ENCODE measurements around the gene NAXD. TPM values are rescaled to one million over a fixed set of nuclear protein-coding genes. Genes with fewer than 3 reads are reported as not detected.

NAXD gene
- total RNA-seq, 1 experiment from 2014 or later: 18.7 TPM

- Histone ChIP-seq H3K9me2 (replicated peaks; ENCODE audit: low read length) (no peaks in the 10 kb centered on the region), H3K4me2 (ENCODE audit: low read length) (no peak overlapping the region), H3K4me3 (ENCODE audit: low read length) (no peak overlapping the region), H3K9ac (ENCODE audit: low read length) (no peak overlapping the region), H3K79me2 (ENCODE audit: low read length) (peaks cover 78% of the 10 kb centered on the region), H3K9me3 (ENCODE audit: low read length) (no peaks in the 10 kb centered on the region), H3K36me3 (ENCODE audit: low read depth, low read length) (no peaks in the 10 kb centered on the region), H3F3A (ENCODE audit: low read length, unreplicated experiment) (no peaks in the 10 kb centered on the region), H2AFZ (ENCODE audit: low read length) (no peak overlapping the region), H3K4me1 (ENCODE audit: insufficient read depth, low read length) (peaks cover 20% of the 10 kb centered on the region), H3K27ac (ENCODE audit: low read length) (no peak overlapping the region), H3K27me3 (ENCODE audit: low read length) (no peaks in the 10 kb centered on the region), H4K20me1 (ENCODE audit: low read length) (peaks cover 36% of the 10 kb centered on the region)
- DNase-seq (no peak), ATAC-seq (no peak)
- no peak for TF ChIP-seq CTCF (conservative IDR thresholded peaks at IDR 0.05; ENCODE audit: low read depth, low read length)
- no peak for TF ChIP-seq EZH2 (IDR thresholded peaks at IDR 0.05; ENCODE audit: low read length, unreplicated experiment)
- TF ChIP-seq EZH2phosphoT487 (IDR thresholded peaks at IDR 0.05; ENCODE audit: borderline replicate concordance, low read length): no peak
- intact Hi-C loops (cut with micrococcal nuclease): no loop called here
- CTCF ChIA-PET: no interaction called here
- BruUV-seq (replicated peaks): no TSS peak
- POLR2A ChIA-PET (ENCODE audit: unreplicated experiment): no interaction called here
These were observed 2.8 kb downstream of the NAXD start for GRCh38 chr13:110618167-110618566.

GRCh38 chr13:110618780-110619179 is 3.4 kb downstream of the NAXD start:
- Histone ChIP-seq H4K20me1 (ENCODE audit: low read length) (peaks cover 36% of the 10 kb centered on the region), H3K79me2 (ENCODE audit: low read length) (peaks cover 84% of the 10 kb centered on the region), H3K9me3 (ENCODE audit: low read length) (no peaks in the 10 kb centered on the region), H3K27ac (ENCODE audit: low read length) (no peak overlapping the region), H3K27me3 (ENCODE audit: low read length) (no peaks in the 10 kb centered on the region), H3F3A (ENCODE audit: low read length, unreplicated experiment) (no peaks in the 10 kb centered on the region), H3K9me2 (replicated peaks; ENCODE audit: low read length) (no peaks in the 10 kb centered on the region), H3K4me3 (ENCODE audit: low read length) (no peak overlapping the region), H3K36me3 (ENCODE audit: low read depth, low read length) (no peaks in the 10 kb centered on the region), H3K9ac (ENCODE audit: low read length) (no peak overlapping the region), H3K4me2 (ENCODE audit: low read length) (no peak overlapping the region), H3K4me1 (ENCODE audit: insufficient read depth, low read length) (peaks cover 20% of the 10 kb centered on the region), H2AFZ (ENCODE audit: low read length) (no peak overlapping the region)
- ATAC-seq (no peak), DNase-seq (no peak)
- POLR2A ChIA-PET (ENCODE audit: unreplicated experiment): no interaction called here
- TF ChIP-seq EZH2 (IDR thresholded peaks at IDR 0.05; ENCODE audit: low read length, unreplicated experiment): no peak
- no peak for TF ChIP-seq CTCF (conservative IDR thresholded peaks at IDR 0.05; ENCODE audit: low read depth, low read length)
- no peak for TF ChIP-seq EZH2phosphoT487 (IDR thresholded peaks at IDR 0.05; ENCODE audit: borderline replicate concordance, low read length)
- intact Hi-C loops (cut with micrococcal nuclease): no loop called here
- CTCF ChIA-PET: no interaction called here
- no TSS peak for BruUV-seq (replicated peaks)

GRCh38 chr13:110620596-110620995 is 5.3 kb downstream of the NAXD start:
- ChIA-PET POLR2A (ENCODE audit: unreplicated experiment) (interaction anchor here (0.7 kb wide), 1 partner anchor 47 kb away, joined by 4 read pairs; no protein-coding TSS in a partner anchor), CTCF (no interaction called here)
- DNase-seq (no peak), ATAC-seq (no peak)
- BruUV-seq (replicated peaks): no TSS peak
- intact Hi-C loops (cut with micrococcal nuclease): no loop called here
- Histone ChIP-seq H3K79me2 (ENCODE audit: low read length) (peaks cover 99% of the 10 kb centered on the region), H3K9me2 (replicated peaks; ENCODE audit: low read length) (no peaks in the 10 kb centered on the region), H3K4me3 (ENCODE audit: low read length) (no peak overlapping the region), H3K9me3 (ENCODE audit: low read length) (no peaks in the 10 kb centered on the region), H3F3A (ENCODE audit: low read length, unreplicated experiment) (no peaks in the 10 kb centered on the region), H3K27ac (ENCODE audit: low read length) (no peak overlapping the region), H3K36me3 (ENCODE audit: low read depth, low read length) (no peaks in the 10 kb centered on the region), H3K27me3 (ENCODE audit: low read length) (no peaks in the 10 kb centered on the region), H3K4me2 (ENCODE audit: low read length) (no peak overlapping the region), H2AFZ (ENCODE audit: low read length) (no peak overlapping the region), H4K20me1 (ENCODE audit: low read length) (peaks cover 36% of the 10 kb centered on the region), H3K9ac (ENCODE audit: low read length) (no peak overlapping the region), H3K4me1 (ENCODE audit: insufficient read depth, low read length) (peaks cover 15% of the 10 kb centered on the region)
- TF ChIP-seq EZH2phosphoT487 (IDR thresholded peaks at IDR 0.05; ENCODE audit: borderline replicate concordance, low read length) (no peak), EZH2 (IDR thresholded peaks at IDR 0.05; ENCODE audit: low read length, unreplicated experiment) (no peak), CTCF (conservative IDR thresholded peaks at IDR 0.05; ENCODE audit: low read depth, low read length) (no peak)
